ENCODE data around the gene EHMT1.
"Not testable (repeated sequence)": the region's sequence is repeated elsewhere in the genome, so short reads cannot be mapped to it uniquely, and the experiment has no call there.

The EHMT1 gene

GRCh38 chr9:137731947-137732813, 113.4 kb downstream of the EHMT1 start:
- TF ChIP-seq, protein P1, sequence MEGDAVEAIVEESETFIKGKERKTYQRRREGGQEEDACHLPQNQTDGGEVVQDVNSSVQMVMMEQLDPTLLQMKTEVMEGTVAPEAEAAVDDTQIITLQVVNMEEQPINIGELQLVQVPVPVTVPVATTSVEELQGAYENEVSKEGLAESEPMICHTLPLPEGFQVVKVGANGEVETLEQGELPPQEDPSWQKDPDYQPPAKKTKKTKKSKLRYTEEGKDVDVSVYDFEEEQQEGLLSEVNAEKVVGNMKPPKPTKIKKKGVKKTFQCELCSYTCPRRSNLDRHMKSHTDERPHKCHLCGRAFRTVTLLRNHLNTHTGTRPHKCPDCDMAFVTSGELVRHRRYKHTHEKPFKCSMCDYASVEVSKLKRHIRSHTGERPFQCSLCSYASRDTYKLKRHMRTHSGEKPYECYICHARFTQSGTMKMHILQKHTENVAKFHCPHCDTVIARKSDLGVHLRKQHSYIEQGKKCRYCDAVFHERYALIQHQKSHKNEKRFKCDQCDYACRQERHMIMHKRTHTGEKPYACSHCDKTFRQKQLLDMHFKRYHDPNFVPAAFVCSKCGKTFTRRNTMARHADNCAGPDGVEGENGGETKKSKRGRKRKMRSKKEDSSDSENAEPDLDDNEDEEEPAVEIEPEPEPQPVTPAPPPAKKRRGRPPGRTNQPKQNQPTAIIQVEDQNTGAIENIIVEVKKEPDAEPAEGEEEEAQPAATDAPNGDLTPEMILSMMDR (IDR thresholded peaks at IDR 0.05; ENCODE audit: insufficient read depth, low read length) = no peak
- TF ChIP-seq SPI1 (IDR thresholded peaks at IDR 0.05; ENCODE audit: borderline replicate concordance, low read depth) (no peak), GABPA (IDR thresholded peaks at IDR 0.05; ENCODE audit: low read depth) (no peak), POLR2AphosphoS5 (IDR thresholded peaks at IDR 0.05; ENCODE audit: low read depth) (no peak)
- TF ChIP-seq, protein P2, sequence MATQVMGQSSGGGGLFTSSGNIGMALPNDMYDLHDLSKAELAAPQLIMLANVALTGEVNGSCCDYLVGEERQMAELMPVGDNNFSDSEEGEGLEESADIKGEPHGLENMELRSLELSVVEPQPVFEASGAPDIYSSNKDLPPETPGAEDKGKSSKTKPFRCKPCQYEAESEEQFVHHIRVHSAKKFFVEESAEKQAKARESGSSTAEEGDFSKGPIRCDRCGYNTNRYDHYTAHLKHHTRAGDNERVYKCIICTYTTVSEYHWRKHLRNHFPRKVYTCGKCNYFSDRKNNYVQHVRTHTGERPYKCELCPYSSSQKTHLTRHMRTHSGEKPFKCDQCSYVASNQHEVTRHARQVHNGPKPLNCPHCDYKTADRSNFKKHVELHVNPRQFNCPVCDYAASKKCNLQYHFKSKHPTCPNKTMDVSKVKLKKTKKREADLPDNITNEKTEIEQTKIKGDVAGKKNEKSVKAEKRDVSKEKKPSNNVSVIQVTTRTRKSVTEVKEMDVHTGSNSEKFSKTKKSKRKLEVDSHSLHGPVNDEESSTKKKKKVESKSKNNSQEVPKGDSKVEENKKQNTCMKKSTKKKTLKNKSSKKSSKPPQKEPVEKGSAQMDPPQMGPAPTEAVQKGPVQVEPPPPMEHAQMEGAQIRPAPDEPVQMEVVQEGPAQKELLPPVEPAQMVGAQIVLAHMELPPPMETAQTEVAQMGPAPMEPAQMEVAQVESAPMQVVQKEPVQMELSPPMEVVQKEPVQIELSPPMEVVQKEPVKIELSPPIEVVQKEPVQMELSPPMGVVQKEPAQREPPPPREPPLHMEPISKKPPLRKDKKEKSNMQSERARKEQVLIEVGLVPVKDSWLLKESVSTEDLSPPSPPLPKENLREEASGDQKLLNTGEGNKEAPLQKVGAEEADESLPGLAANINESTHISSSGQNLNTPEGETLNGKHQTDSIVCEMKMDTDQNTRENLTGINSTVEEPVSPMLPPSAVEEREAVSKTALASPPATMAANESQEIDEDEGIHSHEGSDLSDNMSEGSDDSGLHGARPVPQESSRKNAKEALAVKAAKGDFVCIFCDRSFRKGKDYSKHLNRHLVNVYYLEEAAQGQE (IDR thresholded peaks at IDR 0.05; ENCODE audit: insufficient replicate concordance, low read depth) = no peak
- no peak overlapping the region for H3K27ac ChIP-seq (replicated peaks)
- H3K27me3 ChIP-seq (ENCODE audit: insufficient read depth, poor library complexity, severe bottlenecking) = no peaks in the 10 kb centered on the region
- DNase-seq (ENCODE audit: low read depth in 1 of 2, low spot score in 1 of 2) = no peak
- no peak overlapping the region for H3K4me3 ChIP-seq (replicated peaks; ENCODE audit: insufficient read depth, low read length)

GRCh38 chr9:137733429-137733828, 114.6 kb downstream of the EHMT1 start:
- no peak for TF ChIP-seq SPI1 (IDR thresholded peaks at IDR 0.05; ENCODE audit: borderline replicate concordance, low read depth)
- TF ChIP-seq, protein P2 (IDR thresholded peaks at IDR 0.05; ENCODE audit: insufficient replicate concordance, low read depth) = no peak
- TF ChIP-seq, protein P1 (IDR thresholded peaks at IDR 0.05; ENCODE audit: insufficient read depth, low read length) = no peak
- TF ChIP-seq GABPA (IDR thresholded peaks at IDR 0.05; ENCODE audit: low read depth) = no peak
- no peak for TF ChIP-seq POLR2AphosphoS5 (IDR thresholded peaks at IDR 0.05; ENCODE audit: low read depth)
- no peaks in the 10 kb centered on the region for H3K27me3 ChIP-seq (ENCODE audit: insufficient read depth, poor library complexity, severe bottlenecking)
- H3K4me3 ChIP-seq (replicated peaks; ENCODE audit: insufficient read depth, low read length) = no peak overlapping the region
- H3K27ac ChIP-seq (replicated peaks) = no peak overlapping the region
- DNase-seq (ENCODE audit: low read depth in 1 of 2, low spot score in 1 of 2) = no peak

GRCh38 chr9:137734181-137734580, 115.4 kb downstream of the EHMT1 start:
- no peak for TF ChIP-seq POLR2AphosphoS5 (IDR thresholded peaks at IDR 0.05; ENCODE audit: low read depth)
- TF ChIP-seq, protein P2 (IDR thresholded peaks at IDR 0.05; ENCODE audit: insufficient replicate concordance, low read depth) = no peak
- no peak for TF ChIP-seq GABPA (IDR thresholded peaks at IDR 0.05; ENCODE audit: low read depth)
- TF ChIP-seq, protein P1 (IDR thresholded peaks at IDR 0.05; ENCODE audit: insufficient read depth, low read length) = no peak
- no peak for TF ChIP-seq SPI1 (IDR thresholded peaks at IDR 0.05; ENCODE audit: borderline replicate concordance, low read depth)
- H3K27ac ChIP-seq (replicated peaks) = no peak overlapping the region
- DNase-seq (ENCODE audit: low read depth in 1 of 2, low spot score in 1 of 2) = no peak

GRCh38 chr9:137738182-137738696, 119.4 kb downstream of the EHMT1 start:
- not testable (repeated sequence) for DNase-seq (ENCODE audit: low read depth in 1 of 2, low spot score in 1 of 2); H3K4me3 ChIP-seq (replicated peaks; ENCODE audit: insufficient read depth, low read length); H3K27ac ChIP-seq (replicated peaks); H3K27me3 ChIP-seq (ENCODE audit: insufficient read depth, poor library complexity, severe bottlenecking)

More at GRCh38 chr9:137734181-137734580, 115.4 kb downstream of the EHMT1 start:
- Histone ChIP-seq H3K27me3 (ENCODE audit: insufficient read depth, poor library complexity, severe bottlenecking) (no peaks in the 10 kb centered on the region), H3K4me3 (replicated peaks; ENCODE audit: insufficient read depth, low read length) (no peak overlapping the region)
